Germinal center (tissue), 1 donor: Measurements from ENCODE around the gene RNF169.
A peak's percentile ranks its signal among the peaks of the same experiment; 100 is the strongest.
"Not testable (repeated sequence)": the region's sequence is repeated elsewhere in the genome, so short reads cannot be mapped to it uniquely, and the experiment has no call there.

ENCODE experiments used
- DNase-seq: peaks from one replicate; pipeline ENCODE4 v3.0.0; 2012; ENCODE audit warnings: mixed read lengths, low spot score

The RNF169 gene

GRCh38 chr11:74824285-74824982, 75.8 kb downstream of the RNF169 start:
- no peak for DNase-seq

GRCh38 chr11:74825596-74825995, 76.9 kb downstream of the RNF169 start:
- DNase-seq: not testable (repeated sequence)

- DNase-seq: no peak
Observed at GRCh38 chr11:74826901-74827300, 78.3 kb downstream of the RNF169 start.

- DNase-seq: no peak
Observed at GRCh38 chr11:74837191-74837590, 88.5 kb downstream of the RNF169 start.

GRCh38 chr11:74838188-74838587, 89.5 kb downstream of the RNF169 start:
- DNase-seq: no peak

GRCh38 chr11:74839446-74839845, 90.8 kb downstream of the RNF169 start:
- DNase-seq: no peak

- DNase-seq: no peak
Observed at GRCh38 chr11:74839971-74840370, 91.3 kb downstream of the RNF169 start.

GRCh38 chr11:74840486-74840885, 91.8 kb downstream of the RNF169 start:
- DNase-seq: no peak

GRCh38 chr11:74842967-74843366, 94.3 kb downstream of the RNF169 start:
- no peak for DNase-seq

- DNase-seq: no peak
Observed at GRCh38 chr11:74844072-74844471, 95.4 kb downstream of the RNF169 start.

GRCh38 chr11:74844865-74845264, 96.2 kb downstream of the RNF169 start:
- DNase-seq: no peak

GRCh38 chr11:74845978-74846517, 97.4 kb downstream of the RNF169 start:
- DNase-seq: no peak

GRCh38 chr11:74846770-74847169, 98.1 kb downstream of the RNF169 start:
- no peak for DNase-seq

GRCh38 chr11:74847395-74847794, 98.7 kb downstream of the RNF169 start:
- DNase-seq: no peak

GRCh38 chr11:74847895-74848294, 99.2 kb downstream of the RNF169 start:
- DNase-seq: no peak

- DNase-seq: no peak
Observed at GRCh38 chr11:74849525-74850391, 101.1 kb downstream of the RNF169 start.

- no peak for DNase-seq
Observed at GRCh38 chr11:74853223-74853622, 104.6 kb downstream of the RNF169 start.

- no peak for DNase-seq
Observed at GRCh38 chr11:74860743-74861142, 112.1 kb downstream of the RNF169 start.

GRCh38 chr11:74863410-74863809, 114.8 kb downstream of the RNF169 start:
- DNase-seq: no peak

- no peak for DNase-seq
Observed at GRCh38 chr11:74866557-74866956, 117.9 kb downstream of the RNF169 start.

- DNase-seq: peak; percentile 52
Observed at GRCh38 chr11:74870485-74870884, 121.8 kb downstream of the RNF169 start.

- no peak for DNase-seq
Observed at GRCh38 chr11:74871037-74871436, 122.4 kb downstream of the RNF169 start.

GRCh38 chr11:74877132-74877531, 128.5 kb downstream of the RNF169 start:
- no peak for DNase-seq
